ENCODE measurements around the gene SIPA1L2. TPM values are rescaled to one million over a fixed set of nuclear protein-coding genes. Genes with fewer than 3 reads are reported as not detected.

SIPA1L2 gene
- total RNA-seq, 1 experiment from 2014 or later = 3.4 TPM

- H3K9me3 ChIP-seq (ENCODE audit: low read depth, low read length, poor library complexity, severe bottlenecking) = no peaks in the 10 kb centered on the region
- CTCF ChIA-PET = no interaction called here
- intact Hi-C loops (cut with micrococcal nuclease; ENCODE audit: unreplicated experiment) = loop anchor here (10.0 kb wide), 2 partner anchors 146 to 186 kb away; no protein-coding TSS in a partner anchor
- no peak overlapping the region for H3K4me3 ChIP-seq (ENCODE audit: low read depth, low read length, poor library complexity, severe bottlenecking)
- POLR2A ChIA-PET (ENCODE audit: low non-redundant PET) = interaction anchor here (0.5 kb wide), 1 partner anchor 23 kb away, joined by 5 read pairs; no protein-coding TSS in a partner anchor
- no peak for TF ChIP-seq CTCF (conservative IDR thresholded peaks at IDR 0.05; ENCODE audit: low read depth, low read length)
- no TSS peak for BruUV-seq (replicated peaks)
- H3K27ac ChIP-seq (ENCODE audit: low read depth, low read length, poor library complexity, severe bottlenecking) = peak overlapping the region; percentile 75
- no peaks in the 10 kb centered on the region for H3K36me3 ChIP-seq (ENCODE audit: insufficient read depth, low read length, poor library complexity, severe bottlenecking)
- no peaks in the 10 kb centered on the region for H3K27me3 ChIP-seq (replicated peaks; ENCODE audit: insufficient read depth, low read depth, low read length, poor library complexity)
- no peak for DNase-seq (ENCODE audit: low spot score)
- peaks cover 35% of the 10 kb centered on the region for H3K4me1 ChIP-seq (ENCODE audit: insufficient read depth, low read length, poor library complexity, severe bottlenecking)
Observed at GRCh38 chr1:232621050-232621449, 8.9 kb downstream of the SIPA1L2 start.

GRCh38 chr1:232620356-232620969, 9.5 kb downstream of the SIPA1L2 start:
- POLR2A ChIA-PET (ENCODE audit: low non-redundant PET) = interaction anchor here (0.6 kb wide), 1 partner anchor 682 kb away, joined by 3 read pairs; no protein-coding TSS in a partner anchor
- no peaks in the 10 kb centered on the region for H3K36me3 ChIP-seq (ENCODE audit: insufficient read depth, low read length, poor library complexity, severe bottlenecking)
- no peak for TF ChIP-seq EZH2 (IDR thresholded peaks at IDR 0.05; ENCODE audit: borderline replicate concordance, low read depth, low read length, poor library complexity, severe bottlenecking)
- no TSS peak for BruUV-seq (replicated peaks)
- CTCF ChIA-PET = no interaction called here
- peaks cover 39% of the 10 kb centered on the region for H3K4me1 ChIP-seq (ENCODE audit: insufficient read depth, low read length, poor library complexity, severe bottlenecking)
- H3K4me3 ChIP-seq (ENCODE audit: low read depth, low read length, poor library complexity, severe bottlenecking) = peak overlapping the region; percentile 2
- H3K27me3 ChIP-seq (replicated peaks; ENCODE audit: insufficient read depth, low read depth, low read length, poor library complexity) = no peaks in the 10 kb centered on the region
- peak; percentile 89 for DNase-seq (ENCODE audit: low spot score)
- peak overlapping the region; percentile 75 for H3K27ac ChIP-seq (ENCODE audit: low read depth, low read length, poor library complexity, severe bottlenecking)
- no peaks in the 10 kb centered on the region for H3K9me3 ChIP-seq (ENCODE audit: low read depth, low read length, poor library complexity, severe bottlenecking)
- intact Hi-C loops (cut with micrococcal nuclease; ENCODE audit: unreplicated experiment) = loop anchor here (10.0 kb wide), 2 partner anchors 146 to 186 kb away; no protein-coding TSS in a partner anchor

GRCh38 chr1:232617237-232617636, 12.7 kb downstream of the SIPA1L2 start:
- no peak overlapping the region for H3K4me3 ChIP-seq (ENCODE audit: low read depth, low read length, poor library complexity, severe bottlenecking)
- BruUV-seq (replicated peaks) = no TSS peak
- ChIA-PET CTCF (no interaction called here), POLR2A (ENCODE audit: low non-redundant PET) (no interaction called here)
- H3K27ac ChIP-seq (ENCODE audit: low read depth, low read length, poor library complexity, severe bottlenecking) = no peak overlapping the region
- no peaks in the 10 kb centered on the region for H3K9me3 ChIP-seq (ENCODE audit: low read depth, low read length, poor library complexity, severe bottlenecking)
- H3K36me3 ChIP-seq (ENCODE audit: insufficient read depth, low read length, poor library complexity, severe bottlenecking) = no peaks in the 10 kb centered on the region
- DNase-seq (ENCODE audit: low spot score) = no peak
- no peaks in the 10 kb centered on the region for H3K27me3 ChIP-seq (replicated peaks; ENCODE audit: insufficient read depth, low read depth, low read length, poor library complexity)
- intact Hi-C loops (cut with micrococcal nuclease; ENCODE audit: unreplicated experiment) = loop anchor here (5.0 kb wide), 1 partner anchor 60 kb away; no protein-coding TSS in a partner anchor
- H3K4me1 ChIP-seq (ENCODE audit: insufficient read depth, low read length, poor library complexity, severe bottlenecking) = peaks cover 53% of the 10 kb centered on the region
- TF ChIP-seq EZH2 (IDR thresholded peaks at IDR 0.05; ENCODE audit: borderline replicate concordance, low read depth, low read length, poor library complexity, severe bottlenecking) = no peak
- TF ChIP-seq CTCF (conservative IDR thresholded peaks at IDR 0.05; ENCODE audit: low read depth, low read length) = no peak

Data from A673 (cell line).